ENCODE measurements around the gene ZNF274.

Gene ZNF274

DNA sequence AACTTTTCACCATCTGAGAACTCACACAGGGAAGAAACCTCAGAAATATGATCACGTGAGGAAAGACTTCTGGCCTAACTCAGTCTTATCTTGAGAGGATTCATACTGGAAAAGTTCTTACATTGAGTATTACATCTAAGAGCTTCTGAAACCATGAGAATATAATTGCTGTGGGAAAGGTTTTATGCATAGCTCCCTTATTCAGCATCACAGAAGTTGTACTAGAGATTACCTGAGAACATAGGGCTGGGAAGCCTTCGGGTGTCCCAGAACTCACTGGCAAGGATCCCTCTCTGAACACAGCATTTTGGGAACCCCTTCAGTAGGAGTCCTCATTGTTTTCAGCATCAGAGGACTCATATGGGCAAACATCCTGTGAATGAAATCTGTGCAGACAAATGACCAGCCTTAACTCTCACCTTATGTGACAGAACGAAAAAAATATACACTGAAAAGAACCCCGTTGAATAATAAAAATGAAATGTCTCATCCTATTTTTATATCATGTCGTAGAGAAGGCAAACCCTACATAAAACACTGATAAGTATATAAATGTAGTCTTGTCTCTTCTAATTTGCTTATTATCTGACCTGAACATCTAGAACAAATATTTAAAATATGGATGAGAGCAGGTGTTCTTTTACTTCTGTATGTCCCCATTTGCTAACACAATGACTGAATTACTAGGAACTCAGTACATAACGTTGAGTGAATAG is 14.2 kb downstream of the ZNF274 start:
- Histone ChIP-seq H3K4me2 (no peak overlapping the region), H3K27me3 (ENCODE audit: insufficient read depth, low read depth) (no peaks in the 10 kb centered on the region), H3K4me1 (ENCODE audit: low read depth, poor library complexity, severe bottlenecking) (no peaks in the 10 kb centered on the region), H4K20me1 (ENCODE audit: insufficient read depth) (no peaks in the 10 kb centered on the region), H3K4me3 (IDR thresholded peaks at IDR 0.05; ENCODE audit: insufficient read depth, low read depth, low read length) (no peak overlapping the region), H2AFZ (ENCODE audit: low read depth) (no peak overlapping the region), H3K9ac (no peak overlapping the region), H3K36me3 (ENCODE audit: insufficient read depth) (peaks cover 3% of the 10 kb centered on the region; the same call in 1 of the 2 replicates), H3K79me2 (ENCODE audit: insufficient read depth, low read depth) (no peaks in the 10 kb centered on the region), H3K27ac (no peak overlapping the region)
- TF ChIP-seq, protein P1, sequence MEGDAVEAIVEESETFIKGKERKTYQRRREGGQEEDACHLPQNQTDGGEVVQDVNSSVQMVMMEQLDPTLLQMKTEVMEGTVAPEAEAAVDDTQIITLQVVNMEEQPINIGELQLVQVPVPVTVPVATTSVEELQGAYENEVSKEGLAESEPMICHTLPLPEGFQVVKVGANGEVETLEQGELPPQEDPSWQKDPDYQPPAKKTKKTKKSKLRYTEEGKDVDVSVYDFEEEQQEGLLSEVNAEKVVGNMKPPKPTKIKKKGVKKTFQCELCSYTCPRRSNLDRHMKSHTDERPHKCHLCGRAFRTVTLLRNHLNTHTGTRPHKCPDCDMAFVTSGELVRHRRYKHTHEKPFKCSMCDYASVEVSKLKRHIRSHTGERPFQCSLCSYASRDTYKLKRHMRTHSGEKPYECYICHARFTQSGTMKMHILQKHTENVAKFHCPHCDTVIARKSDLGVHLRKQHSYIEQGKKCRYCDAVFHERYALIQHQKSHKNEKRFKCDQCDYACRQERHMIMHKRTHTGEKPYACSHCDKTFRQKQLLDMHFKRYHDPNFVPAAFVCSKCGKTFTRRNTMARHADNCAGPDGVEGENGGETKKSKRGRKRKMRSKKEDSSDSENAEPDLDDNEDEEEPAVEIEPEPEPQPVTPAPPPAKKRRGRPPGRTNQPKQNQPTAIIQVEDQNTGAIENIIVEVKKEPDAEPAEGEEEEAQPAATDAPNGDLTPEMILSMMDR (conservative IDR thresholded peaks at IDR 0.05; ENCODE audit: low read depth, low read length): no peak

- Histone ChIP-seq H3K4me2 (no peak overlapping the region), H3K9ac (no peak overlapping the region), H3K4me3 (IDR thresholded peaks at IDR 0.05; ENCODE audit: insufficient read depth, low read depth, low read length) (no peak overlapping the region), H3K4me1 (ENCODE audit: low read depth, poor library complexity, severe bottlenecking) (no peaks in the 10 kb centered on the region), H3K27ac (no peak overlapping the region), H3K79me2 (ENCODE audit: insufficient read depth, low read depth) (no peaks in the 10 kb centered on the region), H4K20me1 (ENCODE audit: insufficient read depth) (no peaks in the 10 kb centered on the region), H3K36me3 (ENCODE audit: insufficient read depth) (peaks cover 13% of the 10 kb centered on the region), H3K27me3 (ENCODE audit: insufficient read depth, low read depth) (no peaks in the 10 kb centered on the region), H2AFZ (ENCODE audit: low read depth) (no peak overlapping the region)
- TF ChIP-seq, protein P1 (conservative IDR thresholded peaks at IDR 0.05; ENCODE audit: low read depth, low read length): no peak
Observed at GRCh38 chr19:58203814-58204475, 21.1 kb downstream of the ZNF274 start.

DNA sequence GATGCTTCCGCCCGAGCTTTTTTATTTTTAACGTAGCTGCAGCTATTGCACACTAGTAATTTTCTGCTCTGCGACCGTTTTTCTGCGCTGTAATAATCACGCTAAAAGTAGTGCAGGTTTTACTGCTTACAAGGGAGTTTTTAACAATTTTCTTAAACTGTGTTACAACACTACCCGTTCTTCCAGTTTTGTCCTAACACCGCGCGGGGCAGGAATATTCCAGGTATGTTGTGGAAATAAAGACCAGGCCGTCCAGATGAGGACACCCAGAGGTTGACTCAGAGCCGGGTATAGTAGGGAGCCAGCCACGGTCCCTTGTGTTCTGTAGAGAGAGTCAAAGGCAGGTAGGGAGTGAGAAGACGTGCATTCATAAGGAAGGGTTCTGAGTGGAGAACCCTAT is 21.7 kb downstream of the ZNF274 start:
- Histone ChIP-seq H3K27ac (no peak overlapping the region), H3K9ac (no peak overlapping the region), H3K36me3 (ENCODE audit: insufficient read depth) (peaks cover 13% of the 10 kb centered on the region), H4K20me1 (ENCODE audit: insufficient read depth) (no peaks in the 10 kb centered on the region), H3K4me1 (ENCODE audit: low read depth, poor library complexity, severe bottlenecking) (no peaks in the 10 kb centered on the region), H3K4me2 (no peak overlapping the region), H2AFZ (ENCODE audit: low read depth) (no peak overlapping the region), H3K27me3 (ENCODE audit: insufficient read depth, low read depth) (no peaks in the 10 kb centered on the region), H3K4me3 (IDR thresholded peaks at IDR 0.05; ENCODE audit: insufficient read depth, low read depth, low read length) (no peak overlapping the region), H3K79me2 (ENCODE audit: insufficient read depth, low read depth) (no peaks in the 10 kb centered on the region)
- TF ChIP-seq, protein P1 (conservative IDR thresholded peaks at IDR 0.05; ENCODE audit: low read depth, low read length): no peak

DNA sequence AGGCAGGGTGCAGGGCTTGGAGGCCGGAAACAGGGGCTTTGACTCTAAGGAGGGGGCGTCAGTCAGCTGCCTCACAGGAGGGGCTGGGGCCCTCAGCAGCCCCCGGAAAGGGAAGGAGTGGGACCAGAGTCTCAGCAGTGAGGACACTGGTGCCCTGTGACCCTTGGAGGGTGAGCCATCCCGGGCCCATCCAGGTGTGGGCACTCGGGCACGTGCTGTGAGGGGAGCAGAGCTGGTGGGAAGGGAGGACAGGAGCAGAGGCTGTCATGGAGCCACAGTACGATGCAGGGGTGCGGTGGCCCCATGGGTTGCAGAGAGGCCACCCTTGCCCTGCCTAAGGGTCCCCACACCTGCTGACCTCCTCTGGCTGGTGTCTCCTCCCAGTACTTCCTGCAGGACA is 26.7 kb downstream of the ZNF274 start:
- H3K4me3 ChIP-seq (IDR thresholded peaks at IDR 0.05; ENCODE audit: insufficient read depth, low read depth, low read length): no peak overlapping the region
- H3K79me2 ChIP-seq (ENCODE audit: insufficient read depth, low read depth): no peaks in the 10 kb centered on the region
- peaks cover 26% of the 10 kb centered on the region for H3K36me3 ChIP-seq (ENCODE audit: insufficient read depth)
- H4K20me1 ChIP-seq (ENCODE audit: insufficient read depth): no peaks in the 10 kb centered on the region
- H3K27ac ChIP-seq: no peak overlapping the region
- TF ChIP-seq, protein P1 (conservative IDR thresholded peaks at IDR 0.05; ENCODE audit: low read depth, low read length): no peak
- no peaks in the 10 kb centered on the region for H3K27me3 ChIP-seq (ENCODE audit: insufficient read depth, low read depth)
- H2AFZ ChIP-seq (ENCODE audit: low read depth): no peak overlapping the region
- no peaks in the 10 kb centered on the region for H3K4me1 ChIP-seq (ENCODE audit: low read depth, poor library complexity, severe bottlenecking)
- H3K4me2 ChIP-seq: no peak overlapping the region
- no peak overlapping the region for H3K9ac ChIP-seq

Data from KMS-11 (cell line).